DMS 273 (cell line): ENCODE measurements around the gene TREH.
"Not testable (repeated sequence)": the region's sequence is repeated elsewhere in the genome, so short reads cannot be mapped to it uniquely, and the experiment has no call there.

Experiments used
- DNase-seq: peaks from one replicate; lab custom pipeline; 2025; ENCODE audit not compliant: unreplicated experiment; lab: John Stamatoyannopoulos, UW

Gene TREH

DNA sequence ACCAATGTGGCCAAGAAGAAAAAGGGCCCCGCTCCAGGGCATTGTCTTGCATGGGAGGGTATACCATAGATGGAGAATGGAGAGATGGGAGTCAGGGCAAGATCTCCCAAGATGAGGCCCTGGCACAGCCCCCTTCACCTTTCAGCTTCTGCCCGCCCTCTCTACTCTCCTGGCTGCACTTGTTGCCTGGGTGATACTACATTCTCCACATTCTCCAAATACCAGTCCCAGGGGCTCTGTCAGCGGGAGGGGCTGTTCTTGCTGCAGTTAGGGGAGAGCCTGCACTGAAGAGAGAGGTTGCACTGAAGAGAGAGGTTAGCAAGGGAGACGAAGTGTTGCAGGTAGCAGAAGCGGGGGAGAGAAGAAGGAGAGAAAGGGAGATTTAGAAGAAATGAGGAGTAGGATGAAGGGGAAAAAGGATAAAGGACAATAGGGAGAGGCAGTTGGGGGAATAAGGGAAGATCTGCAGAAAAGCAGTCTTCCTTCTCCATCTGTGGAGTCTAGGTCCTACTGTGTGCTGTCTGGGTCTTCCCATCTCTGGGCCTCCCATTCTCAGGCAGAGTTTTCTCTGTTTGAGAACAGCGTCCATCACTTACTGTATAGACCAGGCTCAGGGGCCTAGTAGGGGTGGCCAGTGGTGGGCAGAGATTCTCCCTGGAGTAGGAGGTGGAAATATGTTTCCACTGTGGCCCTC lies 64.0 kb downstream of the TREH start:
- no peak for DNase-seq

DNA sequence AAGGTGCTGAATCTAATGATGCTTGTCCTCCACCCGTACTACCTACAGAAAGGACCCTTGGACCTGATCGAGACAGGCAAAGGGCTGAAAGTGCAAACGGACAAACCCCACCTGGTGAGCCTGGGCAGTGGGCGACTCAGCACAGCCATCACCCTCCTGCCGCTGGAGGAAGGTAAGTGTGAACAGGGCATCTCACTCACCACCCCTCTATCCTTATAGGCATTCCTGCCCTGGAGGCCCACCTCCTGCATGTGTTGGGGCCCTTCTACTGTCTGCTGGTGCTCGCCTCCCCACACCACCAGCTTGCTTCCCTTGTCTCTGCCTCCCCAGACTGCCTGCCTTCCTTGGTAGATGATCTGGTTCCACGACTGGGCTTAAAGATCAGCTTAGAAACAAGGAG lies 64.9 kb downstream of the TREH start:
- no peak for DNase-seq

DNA sequence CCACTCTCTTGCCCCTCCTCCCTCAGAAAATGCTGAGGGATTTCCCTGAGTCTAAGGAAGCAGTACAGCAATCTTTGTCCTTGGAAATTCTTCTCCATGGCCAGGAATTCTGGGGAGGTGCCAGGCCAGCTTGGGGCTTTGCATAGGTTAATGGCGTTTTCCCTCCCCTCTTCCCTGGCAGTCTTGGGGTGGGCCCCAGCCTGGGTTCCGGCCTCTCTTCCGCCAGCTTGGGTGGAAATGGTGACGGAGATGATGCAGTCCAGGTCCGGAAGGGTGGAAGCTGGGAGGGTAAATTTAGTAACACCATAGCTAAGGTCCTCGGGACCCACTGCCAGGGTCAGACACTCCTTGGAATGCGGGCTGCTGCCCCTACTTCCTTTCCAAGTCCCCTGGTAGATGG lies 67.1 kb downstream of the TREH start:
- DNase-seq: no peak

DNA sequence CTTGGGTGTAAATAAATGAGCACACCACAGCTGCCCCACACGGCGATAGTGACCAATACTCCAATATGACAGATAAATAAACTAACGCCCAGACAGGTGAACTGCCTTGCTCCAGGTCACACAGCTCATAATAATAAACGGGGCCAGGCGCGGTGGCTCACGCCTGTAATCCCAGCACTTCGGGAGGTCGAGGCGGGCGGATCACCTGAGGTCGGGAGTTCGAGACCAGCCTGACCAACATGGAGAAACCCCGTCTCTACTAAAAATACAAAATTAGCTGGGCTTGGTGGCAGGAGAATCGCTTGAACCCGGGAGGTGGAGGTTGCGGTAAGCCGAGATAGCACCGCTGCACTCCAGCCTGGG lies 68.0 kb downstream of the TREH start:
- not testable (repeated sequence) for DNase-seq

DNA sequence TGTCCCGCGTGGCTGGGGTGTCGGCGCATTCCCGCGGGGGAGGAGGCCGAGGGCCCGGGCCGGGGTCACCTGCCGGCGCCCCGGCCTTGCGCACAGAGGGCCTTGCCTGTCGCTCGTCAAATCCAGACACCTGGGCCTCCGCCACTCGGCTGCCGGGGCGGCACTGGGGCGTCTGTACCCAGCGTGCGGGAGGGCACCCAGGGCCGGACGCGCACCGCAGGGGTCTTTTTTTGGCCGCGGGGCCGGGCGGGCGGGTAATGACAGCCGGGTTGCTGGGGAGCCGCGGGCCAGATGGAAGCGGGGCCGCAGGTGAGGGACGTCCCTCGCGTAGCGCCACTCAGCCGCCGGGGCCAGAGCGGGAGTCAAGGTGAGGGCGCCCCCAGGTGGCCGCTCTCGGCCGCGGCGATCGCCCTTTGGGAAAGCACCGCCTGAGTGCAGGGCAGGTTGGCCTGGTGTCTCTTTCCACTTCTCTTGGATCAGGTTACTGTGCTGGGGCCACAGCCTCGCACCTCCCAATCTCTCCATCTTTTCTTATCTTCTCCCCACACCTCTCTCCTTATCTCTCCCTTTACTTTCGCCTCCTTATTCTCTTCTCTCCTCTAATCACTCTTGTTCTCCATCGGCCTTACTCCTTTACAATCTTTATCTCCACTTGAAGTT lies 68.5 kb downstream of the TREH start:
- DNase-seq: no peak

DNA sequence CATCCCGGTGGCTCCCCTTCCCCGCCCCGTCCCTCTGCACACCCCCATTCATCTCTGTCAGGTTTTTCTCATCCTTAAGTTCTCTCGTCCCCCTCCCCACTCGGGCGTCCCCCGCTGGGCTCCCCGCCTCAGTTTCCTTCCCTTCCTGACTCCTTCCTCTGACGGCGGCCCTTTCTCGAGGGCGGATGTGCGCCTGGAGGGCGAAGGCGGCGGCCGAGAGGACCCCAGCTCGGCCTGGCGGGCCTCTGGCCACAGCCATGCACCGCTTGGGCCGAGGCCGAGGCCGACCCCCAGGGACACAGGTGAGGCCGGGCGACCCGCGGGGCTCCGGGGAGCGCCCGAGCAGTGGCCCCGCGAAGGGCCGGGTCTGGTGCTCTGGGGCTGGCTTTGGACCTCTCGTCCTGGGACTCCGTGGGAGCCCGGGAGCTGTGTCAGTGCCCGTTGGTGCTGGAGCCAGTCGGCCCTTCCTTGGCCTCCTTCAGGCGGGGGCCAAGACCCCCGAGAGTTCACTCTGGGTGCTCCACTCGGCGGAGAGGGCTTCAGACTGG lies 69.2 kb downstream of the TREH start:
- DNase-seq: no peak

DNA sequence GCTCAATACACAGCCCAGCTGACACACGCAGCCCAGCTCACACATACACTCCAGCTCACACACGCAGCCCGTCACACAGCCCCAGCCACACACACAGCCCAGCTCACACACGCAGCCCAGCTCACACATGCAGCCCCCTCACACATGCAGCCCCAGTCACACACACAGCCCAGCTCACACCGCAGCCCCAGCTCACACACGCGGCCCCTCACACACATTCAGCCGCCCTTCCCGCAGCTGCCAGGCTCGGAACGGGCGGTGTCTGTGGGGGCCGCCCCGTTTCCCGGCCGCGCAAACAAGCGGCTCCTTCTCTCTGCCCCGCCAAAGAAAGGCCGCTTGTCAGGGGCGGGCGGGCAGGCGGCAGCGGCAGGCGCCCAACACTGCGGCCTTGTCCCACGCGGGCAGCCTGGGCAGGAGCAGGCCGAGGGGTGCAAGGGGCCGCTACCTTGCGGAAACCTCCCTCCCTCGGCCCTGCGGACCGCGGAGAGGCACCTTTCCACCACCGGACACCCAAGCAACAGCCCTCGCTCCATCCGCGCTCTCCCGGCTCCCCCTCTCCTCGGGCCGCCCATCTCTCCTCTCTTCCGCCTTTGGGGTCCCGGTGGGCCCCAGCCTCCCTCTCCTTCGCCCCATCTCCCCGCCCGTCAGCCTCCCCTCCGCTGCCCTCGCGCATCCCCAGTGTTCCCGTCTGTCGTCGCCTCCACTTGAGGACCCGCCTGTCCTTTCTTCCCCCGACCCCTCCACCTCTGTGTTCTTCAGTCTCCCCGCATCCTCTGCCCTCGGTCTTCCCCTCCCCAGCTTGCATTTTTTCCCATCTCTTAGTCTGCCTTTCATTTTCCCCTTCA lies 69.8 kb downstream of the TREH start:
- DNase-seq: no peak

DNA sequence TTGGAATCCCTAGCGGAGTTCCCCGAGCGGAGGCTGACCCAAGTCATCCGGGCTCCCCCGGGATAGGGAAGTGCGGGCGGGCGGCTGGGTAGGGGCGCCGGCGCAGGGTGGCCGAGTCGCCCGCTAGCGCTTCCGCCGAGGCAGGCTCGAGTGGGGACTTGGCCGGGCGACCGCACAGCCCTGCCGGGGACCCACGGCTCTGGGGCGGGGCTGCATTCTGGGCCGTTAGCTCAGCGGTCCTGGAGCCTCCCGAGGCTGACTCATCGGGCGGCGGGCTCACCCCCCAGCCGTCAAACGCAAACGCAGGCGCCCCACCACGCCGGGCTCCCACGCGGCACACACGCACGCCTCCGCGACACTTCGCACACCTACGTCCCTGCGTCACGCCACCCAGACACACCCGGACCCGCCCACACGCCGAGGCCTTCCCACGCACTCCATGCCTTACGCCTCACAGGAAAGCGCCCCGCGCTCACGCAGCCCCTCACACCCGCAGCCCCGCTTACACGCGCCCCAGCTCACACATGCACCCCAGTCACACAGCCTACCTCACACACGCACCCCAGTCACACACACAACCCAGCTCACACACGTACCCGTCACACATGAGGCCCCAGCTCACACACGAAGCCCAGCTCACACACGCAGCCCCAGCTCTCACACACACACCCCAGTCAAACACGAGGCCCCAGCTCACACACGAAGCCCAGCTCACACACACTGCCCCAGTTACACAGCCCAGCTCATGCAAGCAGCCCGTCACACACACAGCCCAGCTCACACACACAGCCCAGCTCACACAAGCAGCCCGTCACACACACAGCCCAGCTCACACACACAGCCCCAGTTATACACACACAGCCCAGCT lies 70.9 kb downstream of the TREH start:
- peak; percentile 56 for DNase-seq

DNA sequence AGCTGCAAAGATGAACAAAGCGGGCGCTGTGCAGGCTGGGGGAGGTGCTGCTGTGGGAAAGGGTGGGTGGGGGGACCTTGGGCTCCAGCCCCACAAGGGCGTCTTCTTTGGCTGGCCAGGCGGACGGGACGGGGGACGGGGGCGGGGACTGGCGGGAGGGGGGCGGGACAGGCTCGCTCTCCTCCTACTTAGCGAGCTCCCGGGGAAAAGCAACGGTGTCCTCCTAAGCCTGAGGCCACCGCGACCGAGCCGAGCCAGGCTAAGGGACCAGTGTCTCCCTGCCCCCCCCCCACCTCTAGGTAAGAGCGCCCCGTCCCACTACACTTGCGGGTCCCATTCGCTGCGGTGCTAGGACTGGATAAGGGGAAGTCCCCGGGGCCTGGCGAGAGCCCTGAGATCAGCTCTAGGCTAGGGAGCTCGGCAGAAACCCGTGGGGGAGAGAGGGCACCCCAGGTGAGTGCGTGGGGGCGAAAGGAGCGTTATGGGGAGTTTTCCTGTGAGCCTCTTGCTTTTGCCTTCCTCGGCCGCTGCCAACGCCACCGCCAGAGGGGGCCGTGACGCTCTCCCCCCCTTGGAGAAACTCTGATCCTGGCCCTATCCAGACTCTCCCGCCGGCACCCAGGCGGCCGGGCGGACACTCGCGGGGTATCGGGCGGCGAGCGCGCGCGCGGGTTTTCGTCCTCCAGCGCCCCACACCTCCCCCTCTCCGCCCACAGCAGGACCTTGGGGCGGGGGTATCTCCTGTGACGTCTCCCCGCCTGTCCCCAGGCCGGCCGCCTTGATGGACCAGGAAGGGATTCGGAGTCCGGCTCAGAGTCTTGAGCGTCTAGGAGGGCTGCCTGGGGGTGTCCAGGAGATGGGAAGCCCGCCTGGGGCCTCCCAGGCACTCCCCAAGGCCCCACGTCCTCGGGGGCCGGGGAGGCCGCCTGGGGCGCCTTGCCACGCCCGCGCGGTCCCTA lies 71.8 kb downstream of the TREH start, which contains the start of gene PHLDB1:
Gene PHLDB1, plus strand, starts transcription at position 215 of the 959 bp plus-strand sequence. CDS start 6,222 bp downstream, outside the sequence.
- DNase-seq: peak; percentile 75
